ENCODE data around the gene FGF1. TPM values are rescaled to one million over a fixed set of nuclear protein-coding genes. Genes with fewer than 3 reads are reported as not detected.

FGF1 gene
- total RNA-seq, 1 donor = 1.2 TPM

- TF ChIP-seq CTCF (IDR thresholded peaks at IDR 0.05; ENCODE audit: insufficient read depth, low read length) = peak; percentile 92
- peak overlapping the region; percentile 74 for H3K4me3 ChIP-seq (ENCODE audit: low read depth, low read length)
- peak; percentile 88 for DNase-seq (ENCODE audit: low read depth)
Observed at GRCh38 chr5:142713121-142713706, 27.3 kb upstream of the FGF1 start.

GRCh38 chr5:142703153-142703552 is 17.3 kb upstream of the FGF1 start:
- H3K4me3 ChIP-seq (ENCODE audit: low read depth, low read length) = no peak overlapping the region
- no peak for TF ChIP-seq CTCF (IDR thresholded peaks at IDR 0.05; ENCODE audit: insufficient read depth, low read length)
- DNase-seq (ENCODE audit: low read depth) = no peak

- no peak overlapping the region for H3K4me3 ChIP-seq (ENCODE audit: low read depth, low read length)
- no peak for TF ChIP-seq CTCF (IDR thresholded peaks at IDR 0.05; ENCODE audit: insufficient read depth, low read length)
- DNase-seq (ENCODE audit: low read depth) = no peak
Observed at GRCh38 chr5:142701673-142702311, 15.9 kb upstream of the FGF1 start.

- no peak for DNase-seq (ENCODE audit: low read depth)
- no peak for TF ChIP-seq CTCF (IDR thresholded peaks at IDR 0.05; ENCODE audit: insufficient read depth, low read length)
- no peak overlapping the region for H3K4me3 ChIP-seq (ENCODE audit: low read depth, low read length)
Observed at GRCh38 chr5:142700566-142700965, 14.7 kb upstream of the FGF1 start.

- peak; percentile 93 for DNase-seq (ENCODE audit: low read depth)
- peak; percentile 97 for TF ChIP-seq CTCF (IDR thresholded peaks at IDR 0.05; ENCODE audit: insufficient read depth, low read length)
- no peak overlapping the region for H3K4me3 ChIP-seq (ENCODE audit: low read depth, low read length)
Observed at GRCh38 chr5:142699184-142699720, 13.4 kb upstream of the FGF1 start.

- H3K4me3 ChIP-seq (ENCODE audit: low read depth, low read length) = no peak overlapping the region
- no peak for DNase-seq (ENCODE audit: low read depth)
- no peak for TF ChIP-seq CTCF (IDR thresholded peaks at IDR 0.05; ENCODE audit: insufficient read depth, low read length)
Observed at GRCh38 chr5:142698447-142699183, 12.7 kb upstream of the FGF1 start.

Data from fibroblast of the aortic adventitia (primary cell).